Nephron progenitor cell (in vitro differentiated cells): ENCODE data around the gene SEC31B.

Source experiments
- DNase-seq: peaks from one replicate; pipeline ENCODE4 v3.0.0; 2021
- H3K27ac Mint-ChIP-seq: 2 replicates; pipeline ENCODE4 v1.8.0; 2021; ENCODE audit warnings: mild to moderate bottlenecking, moderate library complexity, mixed read lengths
- H3K27me3 Mint-ChIP-seq: 2 replicates; pipeline ENCODE4 v1.8.0; 2021; ENCODE audit warnings: mild to moderate bottlenecking, low read depth, mixed read lengths; ENCODE audit not compliant: poor library complexity
- H3K36me3 Mint-ChIP-seq: 2 replicates; pipeline ENCODE4 v1.8.0; 2021; ENCODE audit warnings: low read depth, mixed read lengths
- H3K4me1 Mint-ChIP-seq: 2 replicates; pipeline ENCODE4 v1.8.0; 2021; ENCODE audit warnings: mixed read lengths
- H3K4me3 Mint-ChIP-seq: 2 replicates; pipeline ENCODE4 v1.8.0; 2021; ENCODE audit warnings: mild to moderate bottlenecking, moderate library complexity, mixed read lengths
- H3K9me3 Mint-ChIP-seq: 2 replicates; pipeline ENCODE4 v1.8.0; 2021; ENCODE audit warnings: mild to moderate bottlenecking, moderate library complexity, mixed read lengths
- CTCF ChIP-seq: fragments of 200-600 bp; sonication (generic); IDR thresholded peaks from 2 replicates; pipeline ENCODE4 v1.5.0; 2021; ENCODE audit warnings: antibody characterized with exemption

The SEC31B gene

GRCh38 chr10:100528123-100528886 lies 8.6 kb upstream of the SEC31B start:
- H3K36me3 Mint-ChIP-seq = peaks cover 37% of the 10 kb centered on the region
- peaks cover 24% of the 10 kb centered on the region for H3K4me1 Mint-ChIP-seq
- no peak for DNase-seq
- no peaks in the 10 kb centered on the region for H3K9me3 Mint-ChIP-seq
- H3K27ac Mint-ChIP-seq = no peak overlapping the region
- no peak for TF ChIP-seq CTCF
- H3K4me3 Mint-ChIP-seq = peak overlapping the region; percentile 100
- H3K27me3 Mint-ChIP-seq = peaks cover 4% of the 10 kb centered on the region

GRCh38 chr10:100524638-100525037 lies 5.0 kb upstream of the SEC31B start:
- TF ChIP-seq CTCF = no peak
- Mint-ChIP-seq H3K4me1 (peaks cover 16% of the 10 kb centered on the region), H3K4me3 (no peak overlapping the region), H3K36me3 (peaks cover 38% of the 10 kb centered on the region), H3K9me3 (no peaks in the 10 kb centered on the region), H3K27ac (peak overlapping the region; percentile 33), H3K27me3 (peaks cover 31% of the 10 kb centered on the region)
- DNase-seq = no peak

- Mint-ChIP-seq H3K4me3 (no peak overlapping the region), H3K36me3 (peaks cover 38% of the 10 kb centered on the region), H3K27ac (no peak overlapping the region), H3K9me3 (no peaks in the 10 kb centered on the region), H3K27me3 (peaks cover 33% of the 10 kb centered on the region), H3K4me1 (peaks cover 16% of the 10 kb centered on the region)
- no peak for DNase-seq
- TF ChIP-seq CTCF = no peak
These were observed 4.5 kb upstream of the SEC31B start for GRCh38 chr10:100524206-100524605.

GRCh38 chr10:100522945-100523344 lies 3.3 kb upstream of the SEC31B start:
- Mint-ChIP-seq H3K4me1 (peaks cover 5% of the 10 kb centered on the region), H3K27ac (no peak overlapping the region), H3K36me3 (peaks cover 38% of the 10 kb centered on the region), H3K27me3 (peaks cover 35% of the 10 kb centered on the region), H3K4me3 (no peak overlapping the region), H3K9me3 (no peaks in the 10 kb centered on the region)
- no peak for TF ChIP-seq CTCF
- DNase-seq = no peak

GRCh38 chr10:100522107-100522801 lies 2.6 kb upstream of the SEC31B start:
- no peak for DNase-seq
- TF ChIP-seq CTCF = no peak
- Mint-ChIP-seq H3K27me3 (peaks cover 38% of the 10 kb centered on the region), H3K27ac (no peak overlapping the region), H3K9me3 (no peaks in the 10 kb centered on the region), H3K36me3 (peaks cover 38% of the 10 kb centered on the region), H3K4me1 (peaks cover 5% of the 10 kb centered on the region), H3K4me3 (no peak overlapping the region)
